HCT116 (cell line): Measurements from ENCODE around the gene SPAG5. TPM values are rescaled to one million over a fixed set of nuclear protein-coding genes. Genes with fewer than 3 reads are reported as not detected.

ENCODE experiments used
- ATAC-seq: fragments of 200-7000 bp; cut with Tn5 transposase; 2 replicates; pipeline ENCODE4 v1.9.1; 2020; ENCODE audit warnings: mild to moderate bottlenecking, moderate library complexity
- BruUV-seq: library from RNA; stranded (reverse); fragments of 400-500 nt; replicated peaks from 2 replicates; lab custom pipeline; 2021; lab: Mats Ljungman, UMichigan
- CTCF ChIA-PET: fragments of 300-600 bp; sonication (Branson Sonifier 250); formaldehyde crosslinking; loops from one replicate; lab custom pipeline; 2021; ENCODE audit warnings: antibody characterized with exemption; lab: Charles Lee
- POLR2A ChIA-PET: fragments of 300-600, 350-600 bp; sonication (Branson Sonifier 250); formaldehyde crosslinking; loops from one replicate; lab custom pipeline; 2021; ENCODE audit warnings: antibody characterized with exemption; lab: Charles Lee
- RAD21 ChIA-PET, 2 experiments: fragments of 300-600 bp; sonication (Branson Sonifier 250); formaldehyde crosslinking; loops; one replicate each; lab custom pipeline; 2023; ENCODE audit warnings: low total read pairs in 2 of 2; ENCODE audit not compliant: uncharacterized antibody in 2 of 2, unreplicated experiment in 2 of 2, low non-redundant PET in 1 of 2; lab: Charles Lee
- DNase-seq: peaks from one replicate; pipeline ENCODE4 v3.0.0-alpha.2; 2010; ENCODE audit warnings: low read depth, low spot score
- H2AFZ ChIP-seq: fragments of 200-600 bp; shearing (Covaris generic), sonication (generic); 2 replicates; pipeline ENCODE4 v1.6.1; 2017; ENCODE audit warnings: low read depth, mixed run types, mixed read lengths, antibody characterized with exemption, low read length; ENCODE audit not compliant: poor library complexity, severe bottlenecking
- H3K27ac ChIP-seq: 2 replicates; pipeline ENCODE4 v1.5.1; 2012; ENCODE audit warnings: low read depth, low read length
- H3K27me3 ChIP-seq: fragments of 200-600 bp; sonication (generic); 2 replicates; pipeline ENCODE4 v1.6.1; 2016; ENCODE audit warnings: mixed run types, low read length, mixed read lengths; ENCODE audit not compliant: insufficient read depth
- H3K36me3 ChIP-seq, 2 experiments: fragments of 200-500 bp in 1 of 2; fragments of 200-600 bp in 1 of 2; sonication (Bioruptor generic) in 1 of 2; sonication (generic) in 1 of 2; 2 replicates each; pipeline versions ENCODE4 v1.5.1 to v1.6.1; 2014 to 2016; ENCODE audit warnings: low read length in 2 of 2, inconsistent platforms in 1 of 2, mixed read lengths in 1 of 2, mixed run types in 1 of 2; ENCODE audit not compliant: insufficient read depth in 2 of 2, control insufficient read depth in 1 of 2
- H3K4me1 ChIP-seq, 2 experiments: fragments of 200-600 bp in 1 of 2; sonication (generic) in 1 of 2; 2 replicates each; pipeline versions ENCODE4 v1.5.1 to v1.6.1; 2012 to 2017; ENCODE audit warnings: low read length in 2 of 2, inconsistent platforms in 1 of 2, mild to moderate bottlenecking in 1 of 2, mixed read lengths in 1 of 2, mixed run types in 1 of 2, moderate library complexity in 1 of 2; ENCODE audit not compliant: insufficient read depth in 2 of 2, control insufficient read depth in 1 of 2
- H3K4me2 ChIP-seq: fragments of 200-600 bp; sonication (generic); 2 replicates; pipeline ENCODE4 v1.6.1; 2017; ENCODE audit warnings: mixed run types, low read length, mixed read lengths
- H3K4me3 ChIP-seq, 2 experiments: fragments of 200-600 bp in 1 of 2; sonication (generic) in 1 of 2; replicated peaks in 1 of 2; 2 replicates each; pipeline ENCODE4 v1.5.1; 2011 to 2016; ENCODE audit warnings: low read length in 2 of 2, control low read depth in 1 of 2, low read depth in 1 of 2, mild to moderate bottlenecking in 1 of 2, mixed read lengths in 1 of 2, mixed run types in 1 of 2
- H3K79me2 ChIP-seq: fragments of 200-600 bp; sonication (generic); 2 replicates; pipeline ENCODE4 v1.6.1; 2017; ENCODE audit warnings: mild to moderate bottlenecking, mixed run types, low read length, moderate library complexity, mixed read lengths; ENCODE audit not compliant: insufficient read depth
- H3K9ac ChIP-seq: fragments of 200-600 bp; sonication (generic); 2 replicates; pipeline ENCODE4 v1.6.1; 2016; ENCODE audit warnings: low read length, mixed read lengths
- H3K9me2 ChIP-seq: fragments of 200-600 bp; sonication (generic), shearing (Covaris generic); 2 replicates; pipeline ENCODE4 v1.6.1; 2017; ENCODE audit warnings: mixed run types, mild to moderate bottlenecking, moderate library complexity; ENCODE audit not compliant: insufficient read depth
- H3K9me3 ChIP-seq, 2 experiments: fragments of 200-500 bp in 1 of 2; fragments of 200-600 bp in 1 of 2; sonication (Bioruptor generic) in 1 of 2; sonication (generic) in 1 of 2; 2 replicates each; pipeline ENCODE4 v1.6.1; 2014 to 2017; ENCODE audit warnings: low read length in 2 of 2, mixed read lengths in 2 of 2, inconsistent platforms in 1 of 2, low read depth in 1 of 2, mild to moderate bottlenecking in 1 of 2, mixed run types in 1 of 2, moderate library complexity in 1 of 2; ENCODE audit not compliant: control insufficient read depth in 1 of 2, insufficient read depth in 1 of 2
- H4K20me1 ChIP-seq: fragments of 200-600 bp; sonication (generic), shearing (Covaris generic); 2 replicates; pipeline ENCODE4 v1.6.1; 2017; ENCODE audit warnings: mixed run types, mild to moderate bottlenecking, moderate library complexity; ENCODE audit not compliant: insufficient read depth
- CBX3 ChIP-seq: IDR thresholded peaks from 2 replicates; pipeline ENCODE4 v1.6.1; 2012; ENCODE audit warnings: low read depth
- ELF1 ChIP-seq: IDR thresholded peaks from 2 replicates; pipeline ENCODE4 v1.6.1; 2012; ENCODE audit warnings: low read depth, borderline replicate concordance
- EZH2 ChIP-seq: fragments of 200-600 bp; sonication (generic); IDR thresholded peaks from 2 replicates; pipeline ENCODE4 v1.6.1; 2017; ENCODE audit warnings: antibody characterized with exemption, mixed run types
- SP1 ChIP-seq: IDR thresholded peaks from 2 replicates; pipeline ENCODE4 v1.6.1; 2012; ENCODE audit warnings: low read depth
- TCF7L2 ChIP-seq: IDR thresholded peaks from 2 replicates; pipeline ENCODE4 v1.7.0; 2011; ENCODE audit warnings: borderline replicate concordance, inconsistent platforms; ENCODE audit not compliant: insufficient read depth, insufficient read length; ENCODE audit errors: extremely low read depth
- ZBTB33 ChIP-seq: IDR thresholded peaks from 2 replicates; pipeline ENCODE4 v1.6.1; 2011; ENCODE audit warnings: mild to moderate bottlenecking, low read length, moderate library complexity; ENCODE audit not compliant: insufficient replicate concordance; ENCODE audit errors: extremely low read depth
- intact Hi-C: fragments of 100-400 bp; cut with micrococcal nuclease; formaldehyde crosslinking; loops from 2 replicates; pipeline ENCODE4 v1.10.0; 2022
- total RNA-seq: library from RNA; stranded (reverse); gene quantifications from one replicate; pipeline ENCODE4 v1.2.1, GENCODE V29; 2021; ENCODE audit not compliant: unreplicated experiment

SPAG5 gene
- total RNA-seq, 1 experiment from 2014 or later, result 94.9 TPM

GRCh38 chr17:28532050-28532960 is 66.5 kb downstream of the SPAG5 start:
- POLR2A ChIA-PET, result no interaction called here
- no peak overlapping the region for H3K27ac ChIP-seq

More at GRCh38 chr17:28532050-28532960, 66.5 kb downstream of the SPAG5 start:
- no peaks in the 10 kb centered on the region for H3K9me2 ChIP-seq
- no peak overlapping the region for H3K9ac ChIP-seq
- no peak for DNase-seq
- no peak overlapping the region for H3K4me2 ChIP-seq
- RAD21 ChIA-PET, result no interaction called here
- no TSS peak for BruUV-seq
- H3K36me3 ChIP-seq, result no peaks in the 10 kb centered on the region
- H3K27me3 ChIP-seq, result peaks cover 7% of the 10 kb centered on the region
- H3K4me1 ChIP-seq, result peaks cover 0 to 6% of the 10 kb centered on the region in 2 experiments; a peak in 2 of 4 replicates
- no peaks in the 10 kb centered on the region for H3K79me2 ChIP-seq
- no peak overlapping the region for H3K4me3 ChIP-seq
- H3K9me3 ChIP-seq, result no peaks in the 10 kb centered on the region
- no peak overlapping the region for H2AFZ ChIP-seq
- TF ChIP-seq SP1 (no peak), ZBTB33 (no peak), EZH2 (no peak), CBX3 (no peak), ELF1 (no peak), TCF7L2 (no peak)
- TF ChIP-seq, all 23 proteins: peak for 0
- CTCF ChIA-PET, result no interaction called here
- intact Hi-C loops, result no loop called here
- no peak for ATAC-seq
- no peaks in the 10 kb centered on the region for H4K20me1 ChIP-seq
